OCI-LY7 (cell line): ENCODE data around the gene DNAH7. TPM values are rescaled to one million over a fixed set of nuclear protein-coding genes. Genes with fewer than 3 reads are reported as not detected.

ENCODE experiments used
- BruUV-seq: library from RNA; stranded (reverse); fragments of 400-500 nt; replicated peaks from 2 replicates; lab custom pipeline; 2021; lab: Mats Ljungman, UMichigan
- CTCF ChIA-PET: fragments of 300-600 bp; sonication (Branson Sonifier 250); formaldehyde crosslinking; loops from one replicate; lab custom pipeline; 2022; ENCODE audit warnings: antibody characterized with exemption; ENCODE audit not compliant: unreplicated experiment; lab: Charles Lee
- POLR2A ChIA-PET: fragments of 300-600 bp; sonication (Branson Sonifier 250); formaldehyde crosslinking; loops from one replicate; lab custom pipeline; 2022; ENCODE audit warnings: antibody characterized with exemption; lab: Charles Lee
- DNase-seq: peaks from one replicate; pipeline ENCODE4 v3.0.0-alpha.2; 2015; ENCODE audit warnings: low spot score
- H2AFZ ChIP-seq: fragments of 200-600 bp; sonication (generic), shearing (Covaris generic); 2 replicates; pipeline ENCODE4 v1.6.1; 2014; ENCODE audit warnings: mild to moderate bottlenecking, antibody characterized with exemption, low read length, moderate library complexity
- H3K27ac ChIP-seq: fragments of 200-600 bp; sonication (generic); 2 replicates; pipeline ENCODE4 v1.5.1; 2014; ENCODE audit warnings: mixed run types, low read depth, mild to moderate bottlenecking, moderate library complexity, low read length, inconsistent platforms; ENCODE audit not compliant: poor library complexity, severe bottlenecking
- H3K36me3 ChIP-seq: fragments of 200-600 bp; sonication (generic); 2 replicates; pipeline ENCODE4 v1.6.1; 2014; ENCODE audit warnings: mild to moderate bottlenecking, antibody characterized with exemption, low read length, moderate library complexity, mixed read lengths; ENCODE audit not compliant: insufficient read depth
- H3K4me1 ChIP-seq: fragments of 200-600 bp; sonication (generic); 2 replicates; pipeline ENCODE4 v1.5.1; 2014; ENCODE audit warnings: mild to moderate bottlenecking, low read length; ENCODE audit not compliant: insufficient read depth, poor library complexity, severe bottlenecking
- H3K4me2 ChIP-seq: fragments of 200-600 bp; sonication (generic); 2 replicates; pipeline ENCODE4 v1.6.1; 2014; ENCODE audit warnings: mild to moderate bottlenecking, low read length
- H3K4me3 ChIP-seq: fragments of 200-600 bp; sonication (generic); 2 replicates; pipeline ENCODE4 v1.5.1; 2014; ENCODE audit warnings: mild to moderate bottlenecking, low read depth, low read length; ENCODE audit not compliant: poor library complexity, severe bottlenecking
- H3K79me2 ChIP-seq: fragments of 200-600 bp; sonication (generic); 2 replicates; pipeline ENCODE4 v1.6.1; 2016; ENCODE audit warnings: low read depth, mild to moderate bottlenecking, low read length, moderate library complexity, mixed read lengths; ENCODE audit not compliant: insufficient read depth
- H3K9me2 ChIP-seq: fragments of 200-600 bp; sonication (generic); 2 replicates; pipeline ENCODE4 v1.6.1; 2016; ENCODE audit warnings: mild to moderate bottlenecking, low read length, mixed read lengths; ENCODE audit not compliant: insufficient read depth
- H3K9me3 ChIP-seq: fragments of 200-600 bp; sonication (generic); 2 replicates; pipeline ENCODE4 v1.6.1; 2014; ENCODE audit warnings: mild to moderate bottlenecking, mixed run types, low read length, mixed read lengths
- H4K20me1 ChIP-seq: fragments of 200-600 bp; sonication (generic); 2 replicates; pipeline ENCODE4 v1.6.1; 2014; ENCODE audit warnings: mild to moderate bottlenecking, antibody characterized with exemption, low read length, moderate library complexity, mixed read lengths; ENCODE audit not compliant: insufficient read depth
- CTCF ChIP-seq: fragments of 200-600 bp; sonication (generic); conservative IDR thresholded peaks from 2 replicates; pipeline ENCODE4 v1.5.1; 2014; ENCODE audit warnings: mild to moderate bottlenecking, antibody characterized with exemption, low read length, moderate library complexity, mixed read lengths
- EZH2phosphoT487 ChIP-seq: fragments of 200-600 bp; sonication (generic); IDR thresholded peaks from 2 replicates; pipeline ENCODE4 v1.6.1; 2018; ENCODE audit warnings: low read depth, borderline replicate concordance, mild to moderate bottlenecking, mixed run types, antibody characterized with exemption, low read length, moderate library complexity, mixed read lengths
- intact Hi-C: fragments of 100-400 bp; cut with micrococcal nuclease; formaldehyde crosslinking; loops from one replicate; pipeline ENCODE4 v1.10.0; 2022; ENCODE audit not compliant: unreplicated experiment
- total RNA-seq, 2 experiments: library from RNA; depleted of rRNA in 1 of 2; stranded (reverse); fragments of >200 nt in 1 of 2; shearing (Covaris generic) in 1 of 2; gene quantifications; 2 replicates each; pipeline ENCODE4 v1.2.3, GENCODE V29; 2014 to 2022

DNAH7 gene
- total RNA-seq, 2 experiments from 2014 or later: not detected

GRCh38 chr2:195768431-195768830, 300.2 kb downstream of the DNAH7 start:
- Histone ChIP-seq H4K20me1 (no peaks in the 10 kb centered on the region), H2AFZ (no peak overlapping the region), H3K9me2 (no peaks in the 10 kb centered on the region), H3K36me3 (no peaks in the 10 kb centered on the region), H3K79me2 (no peaks in the 10 kb centered on the region), H3K4me1 (no peaks in the 10 kb centered on the region), H3K27ac (no peak overlapping the region), H3K4me3 (no peak overlapping the region), H3K9me3 (no peaks in the 10 kb centered on the region), H3K4me2 (no peak overlapping the region)
- no peak for DNase-seq
- no TSS peak for BruUV-seq
- TF ChIP-seq EZH2phosphoT487 (no peak), CTCF (no peak)
- CTCF ChIA-PET: no interaction called here
- POLR2A ChIA-PET: interaction anchor here (0.5 to 0.6 kb wide), 2 partner anchors 38 to 1489 kb away, joined by 3 read pairs; no protein-coding TSS in a partner anchor
- intact Hi-C loops: no loop called here

- H3K4me3 ChIP-seq: no peak overlapping the region
- intact Hi-C loops: no loop called here
- ChIA-PET CTCF (no interaction called here), POLR2A (no interaction called here)
- no peak for DNase-seq
- H3K79me2 ChIP-seq: no peaks in the 10 kb centered on the region
- no peaks in the 10 kb centered on the region for H3K36me3 ChIP-seq
- H2AFZ ChIP-seq: no peak overlapping the region
- no peaks in the 10 kb centered on the region for H4K20me1 ChIP-seq
- no peak overlapping the region for H3K27ac ChIP-seq
- no peak overlapping the region for H3K4me2 ChIP-seq
- H3K9me2 ChIP-seq: no peaks in the 10 kb centered on the region
- no peak for TF ChIP-seq EZH2phosphoT487
- no peak for TF ChIP-seq CTCF
- no peaks in the 10 kb centered on the region for H3K4me1 ChIP-seq
- H3K9me3 ChIP-seq: no peaks in the 10 kb centered on the region
- BruUV-seq: no TSS peak
These were observed 301.9 kb downstream of the DNAH7 start for GRCh38 chr2:195766691-195767090.

- no TSS peak for BruUV-seq
- intact Hi-C loops: no loop called here
- Histone ChIP-seq H3K79me2 (no peaks in the 10 kb centered on the region), H3K9me3 (no peaks in the 10 kb centered on the region), H3K4me2 (no peak overlapping the region), H3K27ac (no peak overlapping the region), H3K4me3 (no peak overlapping the region), H3K9me2 (no peaks in the 10 kb centered on the region), H3K36me3 (no peaks in the 10 kb centered on the region), H2AFZ (no peak overlapping the region), H3K4me1 (no peaks in the 10 kb centered on the region), H4K20me1 (no peaks in the 10 kb centered on the region)
- DNase-seq: no peak
- ChIA-PET POLR2A (interaction anchor here (0.6 kb wide), 1 partner anchor 11 kb away, joined by 3 read pairs; no protein-coding TSS in a partner anchor), CTCF (interaction anchor here (1.1 kb wide), 1 partner anchor 10 kb away, joined by 3 read pairs; no protein-coding TSS in a partner anchor)
- TF ChIP-seq EZH2phosphoT487: no peak
- TF ChIP-seq CTCF: no peak
These were observed 304.8 kb downstream of the DNAH7 start for GRCh38 chr2:195763866-195764265.
